ENCODE measurements around the gene KLHL33.

Gene KLHL33

DNA sequence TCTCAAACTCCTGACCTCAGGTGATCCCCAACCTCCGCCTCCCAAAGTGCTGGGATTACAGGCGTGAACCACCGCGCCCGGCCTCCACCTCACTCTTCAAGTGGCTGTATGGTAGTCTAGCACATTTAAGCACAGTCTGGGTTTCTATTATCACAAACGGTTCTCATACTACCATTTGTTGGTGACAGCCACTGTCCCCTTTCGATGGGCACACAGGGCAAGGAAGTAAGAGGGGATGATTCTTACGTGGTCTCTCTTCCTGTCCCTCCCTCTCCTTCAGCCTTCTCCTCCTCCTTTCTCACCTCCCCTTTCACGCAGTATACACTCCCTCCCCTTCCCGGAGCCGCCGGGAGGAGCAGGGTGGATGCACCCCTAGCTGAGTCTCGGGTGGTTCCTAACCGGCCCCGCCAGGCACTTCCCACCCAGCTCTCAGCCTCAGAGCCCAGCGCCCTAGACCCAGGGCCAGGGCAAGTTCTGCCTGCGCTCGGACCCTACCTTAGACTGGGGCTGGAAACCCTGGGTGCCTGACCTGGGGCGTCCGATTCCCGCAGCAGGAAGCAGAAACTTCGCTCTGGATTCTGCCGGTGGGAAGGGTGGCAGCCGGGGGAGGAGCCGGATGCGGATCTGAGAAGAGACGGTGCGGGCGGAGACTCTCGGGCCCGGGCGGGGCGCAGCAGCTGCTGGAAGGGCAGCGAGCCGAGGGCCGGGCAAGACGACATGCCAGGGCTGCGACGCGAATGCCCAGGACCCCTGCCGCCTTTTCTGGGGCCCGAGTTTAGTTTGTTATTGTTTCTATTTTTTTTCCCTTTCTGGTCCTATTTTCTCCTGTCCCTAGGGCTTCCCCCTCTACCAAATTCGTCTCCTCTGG is 22.9 kb downstream of the KLHL33 start, which contains the start of gene TEP1:
Gene TEP1 (minus strand): TSS at position 626 of the 868 bp plus-strand sequence. CDS start 5,062 bp downstream, outside the sequence.
- FAIRE-seq: no peak

DNA sequence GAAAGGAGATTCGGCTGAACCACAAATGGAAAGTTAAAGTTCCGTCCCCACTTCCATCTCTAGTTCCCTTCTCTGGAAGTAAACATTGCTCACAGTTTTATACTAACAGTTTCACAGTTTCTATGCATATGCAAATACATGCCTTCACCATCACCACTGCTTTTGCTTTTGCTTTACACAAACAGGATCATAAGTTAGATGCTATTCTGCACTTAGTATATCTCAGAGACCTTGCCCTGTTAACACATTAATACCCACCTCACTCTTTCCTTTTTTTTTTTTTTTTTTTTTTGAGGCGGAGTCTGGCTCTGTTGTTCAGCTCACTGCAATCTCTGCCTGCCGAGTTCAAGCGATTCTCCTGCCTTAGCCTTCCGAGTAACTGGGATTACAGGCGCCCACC is 23.6 kb downstream of the KLHL33 start:
- FAIRE-seq: no peak

DNA sequence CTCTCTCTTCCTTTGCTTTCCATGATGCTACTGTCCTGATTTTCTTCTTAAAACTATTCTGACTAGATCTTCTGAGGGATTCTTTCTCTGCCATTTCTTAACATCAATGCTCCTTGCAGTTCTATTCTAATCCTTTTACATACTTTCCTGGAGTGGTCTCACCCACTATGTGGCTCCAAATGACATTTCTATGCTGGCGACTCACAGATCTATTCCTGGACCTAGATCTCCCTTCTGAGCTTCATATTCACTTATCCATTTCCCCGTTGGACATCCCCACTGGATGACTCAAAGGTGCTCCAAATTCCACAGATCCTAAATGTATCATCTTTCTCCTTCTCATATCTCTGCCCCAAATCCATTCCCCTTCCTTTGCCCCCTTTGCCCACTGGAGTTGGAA is 26.7 kb downstream of the KLHL33 start:
- FAIRE-seq: no peak

GRCh38 chr14:20403521-20403920 is 32.4 kb downstream of the KLHL33 start:
- no peak for FAIRE-seq

GRCh38 chr14:20400965-20401593 is 34.9 kb downstream of the KLHL33 start:
- FAIRE-seq: no peak

GRCh38 chr14:20400589-20400964 is 35.4 kb downstream of the KLHL33 start:
- no peak for FAIRE-seq

DNA sequence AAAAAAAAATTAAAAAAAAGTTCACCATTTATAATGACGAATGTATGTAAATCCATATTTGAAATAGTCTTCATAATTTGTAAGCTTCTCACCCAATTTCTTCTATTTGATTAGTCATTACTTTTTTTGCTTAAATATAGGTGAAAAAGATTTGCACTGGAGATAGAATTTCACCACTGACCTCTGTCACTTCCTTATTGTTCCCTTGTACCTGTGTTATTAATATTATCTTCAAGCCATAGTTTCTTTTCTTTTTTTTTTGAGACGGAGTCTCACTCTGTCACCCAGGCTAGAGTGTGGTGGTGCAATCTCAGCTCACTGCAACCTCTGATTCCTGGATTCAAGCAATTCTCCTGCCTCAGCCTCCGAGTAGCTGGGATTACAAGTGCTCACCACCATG is 38.5 kb downstream of the KLHL33 start:
- no peak for FAIRE-seq

GRCh38 chr14:20391505-20391904 is 44.5 kb downstream of the KLHL33 start:
- no peak for FAIRE-seq

DNA sequence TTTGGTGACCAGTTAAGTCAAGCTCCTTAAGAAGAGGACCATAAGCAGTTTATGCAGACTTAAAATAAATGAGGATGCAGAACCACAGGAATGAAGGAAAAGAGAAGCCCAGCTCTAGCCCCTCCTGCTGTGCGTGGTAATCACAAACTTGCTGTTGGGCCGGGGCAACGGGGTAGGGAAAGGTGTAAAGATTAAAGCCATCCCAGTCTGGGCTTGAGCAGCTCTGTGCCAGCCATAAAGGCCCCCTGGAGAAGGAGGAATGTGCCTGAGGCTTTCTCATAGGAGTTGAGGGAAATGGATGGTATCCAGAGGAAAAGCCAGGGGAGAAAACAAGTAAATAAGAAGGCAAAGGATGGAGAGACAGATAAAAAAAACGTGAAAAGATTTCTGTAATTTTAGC is 47.8 kb downstream of the KLHL33 start:
- FAIRE-seq: no peak

DNA sequence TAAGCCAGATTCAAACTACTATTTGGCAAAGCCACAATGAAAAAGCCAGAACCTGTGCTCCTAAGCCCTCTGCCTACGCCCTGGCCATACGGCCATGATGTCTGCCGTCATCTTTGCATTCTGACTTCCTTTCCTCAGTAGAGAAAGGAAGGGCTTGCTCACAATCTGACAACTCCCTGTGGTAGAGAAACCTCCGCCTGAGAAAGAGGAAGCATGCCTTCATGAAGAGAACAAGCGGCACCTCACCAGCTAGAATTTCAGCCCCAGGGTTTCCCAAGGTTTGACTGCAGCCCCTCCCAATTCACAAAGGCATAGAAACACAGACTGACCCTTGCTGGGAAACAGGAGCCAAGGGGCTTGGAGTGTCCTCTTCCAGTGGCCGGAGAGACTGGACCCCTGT is 48.4 kb downstream of the KLHL33 start:
- no peak for FAIRE-seq

GRCh38 chr14:20386276-20386855 is 49.6 kb downstream of the KLHL33 start:
- FAIRE-seq: no peak

DNA sequence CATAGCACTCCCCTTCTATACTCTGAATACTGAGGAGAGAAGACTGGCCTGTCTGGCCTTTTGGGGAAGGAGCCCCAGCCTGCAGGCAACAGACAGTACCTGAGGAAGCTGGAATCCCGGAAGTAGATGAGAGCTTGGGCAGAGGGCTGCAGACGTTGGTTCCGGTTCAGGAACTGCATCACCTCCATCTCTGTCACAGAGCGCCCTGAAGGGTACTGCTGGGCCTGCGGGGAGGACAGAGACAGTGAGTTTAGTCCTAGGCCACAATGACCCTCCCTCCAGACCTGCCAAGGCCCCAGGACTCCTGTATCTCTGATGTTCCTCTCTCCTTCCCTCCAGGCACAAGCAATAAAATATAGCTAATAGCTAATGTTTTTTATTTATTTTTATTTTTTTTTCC is 51.1 kb downstream of the KLHL33 start:
- FAIRE-seq: no peak

GRCh38 chr14:20384321-20384720 is 51.6 kb downstream of the KLHL33 start:
- no peak for FAIRE-seq

- FAIRE-seq: no peak
These were observed 52.3 kb downstream of the KLHL33 start for GRCh38 chr14:20383636-20384035.

DNA sequence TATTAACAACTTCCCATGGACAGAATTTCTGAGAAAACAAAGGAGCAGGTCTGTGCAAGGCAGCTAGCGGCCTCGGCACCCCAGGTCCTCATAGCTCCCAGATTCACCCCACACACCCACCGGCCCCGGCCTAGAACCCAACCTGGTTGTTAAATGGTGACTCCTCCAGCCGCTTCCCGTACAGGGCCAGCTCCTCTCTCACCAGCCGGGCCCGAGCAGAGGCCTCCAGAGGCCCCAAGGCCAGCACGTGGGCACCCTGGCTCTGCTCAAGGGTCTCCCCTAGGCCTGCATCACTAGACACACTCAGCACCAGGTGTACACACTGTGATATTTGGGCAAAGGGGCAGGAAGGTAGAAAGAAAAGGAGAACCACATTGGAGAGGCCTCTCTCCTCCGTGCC is 52.9 kb downstream of the KLHL33 start:
- FAIRE-seq: no peak

DNA sequence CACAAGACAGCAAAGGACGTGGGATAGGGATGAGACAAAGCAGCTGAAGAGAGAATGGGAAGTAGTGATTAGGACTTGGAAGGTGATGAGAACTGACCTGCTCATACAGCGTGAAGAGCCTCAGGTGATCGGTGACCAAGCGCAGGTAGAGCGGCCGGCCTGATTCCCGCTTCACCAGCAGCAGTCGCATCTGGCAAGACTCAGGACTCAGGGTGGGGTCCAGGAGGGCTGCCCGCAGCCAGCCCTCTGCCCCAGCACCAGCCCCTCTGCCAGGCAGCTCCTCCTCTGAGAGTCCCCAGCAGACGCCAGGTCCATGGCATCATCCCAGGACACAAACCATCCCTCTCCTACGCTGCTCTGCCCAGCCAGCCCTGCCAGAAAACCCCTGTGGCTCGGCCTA is 53.4 kb downstream of the KLHL33 start:
- no peak for FAIRE-seq

DNA sequence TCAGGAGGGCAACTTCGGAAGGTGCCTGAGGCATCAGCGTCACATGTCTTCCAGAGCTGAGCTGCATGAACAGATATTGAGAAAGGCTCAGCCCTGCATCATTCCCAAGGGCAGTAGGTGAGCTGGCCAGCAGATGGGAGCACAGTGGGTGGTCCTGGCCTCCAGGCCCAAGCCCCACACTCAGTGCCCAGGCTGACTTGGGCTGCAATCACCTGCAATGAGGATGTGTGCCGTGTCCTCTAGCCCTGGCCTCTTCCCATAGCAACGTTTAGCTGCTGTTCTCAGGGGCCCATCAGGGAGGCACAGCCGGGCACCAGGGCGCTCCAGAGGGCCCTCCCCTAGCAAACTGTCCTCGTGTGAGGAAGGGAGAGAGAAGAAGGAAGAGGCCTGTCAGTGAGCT is 54.6 kb downstream of the KLHL33 start:
- FAIRE-seq: no peak

- FAIRE-seq: no peak
These were observed 55.3 kb downstream of the KLHL33 start for GRCh38 chr14:20380681-20381080.

DNA sequence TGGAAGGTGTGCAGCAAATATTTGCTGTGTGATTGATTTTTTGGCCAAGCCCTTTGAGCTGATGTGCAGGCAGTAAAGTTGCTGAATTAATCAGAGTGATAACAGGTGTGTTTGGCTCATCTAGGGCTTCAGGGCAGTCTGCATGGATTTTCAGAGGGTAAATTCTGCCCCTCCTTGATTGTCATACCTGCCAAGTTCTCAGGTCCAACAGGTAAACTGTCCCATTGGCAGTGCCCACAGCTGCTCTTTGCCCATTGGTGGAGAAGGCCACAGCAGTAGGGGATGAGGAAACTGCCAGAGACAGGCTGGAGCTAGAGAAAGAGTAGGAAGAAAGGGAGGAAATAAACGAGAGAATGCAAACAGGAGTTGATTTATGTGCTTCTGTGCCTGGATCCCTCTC is 56.2 kb downstream of the KLHL33 start:
- no peak for FAIRE-seq

- no peak for FAIRE-seq
These were observed 58.8 kb downstream of the KLHL33 start for GRCh38 chr14:20377171-20377570.

DNA sequence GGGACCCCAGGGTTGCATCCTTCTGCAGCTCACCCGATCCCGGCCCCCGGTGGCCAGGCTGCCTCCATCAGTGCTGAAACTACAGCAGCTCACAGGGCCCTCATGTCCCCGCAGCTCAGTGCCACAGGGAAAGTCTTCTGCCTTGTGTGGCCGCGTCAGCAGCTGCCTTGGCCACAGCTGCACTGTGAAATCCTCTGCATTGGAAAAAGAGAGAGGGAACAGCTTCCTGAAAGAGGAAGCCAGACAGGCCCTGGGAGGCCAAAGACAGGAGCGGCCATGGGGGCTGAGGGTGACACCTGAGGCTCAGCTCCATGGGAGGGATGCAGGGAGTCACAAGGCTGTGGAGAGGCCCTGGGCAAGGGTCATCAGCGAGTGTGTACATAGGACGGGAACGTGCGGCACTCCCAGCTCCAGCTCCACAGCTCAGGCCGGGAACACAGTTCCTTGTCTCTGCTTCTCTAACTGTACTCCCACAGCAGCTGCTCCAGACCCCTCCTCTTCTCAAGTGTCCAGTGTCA is 59.8 kb downstream of the KLHL33 start:
- no peak for FAIRE-seq
